ENCODE data around the gene ROBO1.

DNA sequence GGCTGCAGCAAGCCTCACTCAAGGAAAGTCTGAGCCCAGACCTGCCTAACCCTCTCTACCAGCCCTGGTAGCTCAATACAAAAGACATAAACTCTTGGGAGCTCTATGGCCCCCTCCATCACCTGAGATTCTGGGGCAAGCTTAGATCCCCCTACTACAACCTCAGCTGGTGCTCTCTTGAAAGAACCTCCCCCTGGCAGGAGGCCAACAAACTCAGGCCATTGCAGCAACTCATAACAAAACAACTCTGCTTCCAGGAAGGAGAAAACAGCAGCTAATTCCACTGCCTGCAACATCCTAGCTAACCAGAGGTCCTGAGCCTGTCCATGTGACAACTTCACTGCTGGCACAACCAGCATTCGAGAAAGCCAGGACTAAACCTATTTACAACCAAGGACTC, 169.2 kb downstream of the ROBO1 start:
- TF ChIP-seq, protein P1, sequence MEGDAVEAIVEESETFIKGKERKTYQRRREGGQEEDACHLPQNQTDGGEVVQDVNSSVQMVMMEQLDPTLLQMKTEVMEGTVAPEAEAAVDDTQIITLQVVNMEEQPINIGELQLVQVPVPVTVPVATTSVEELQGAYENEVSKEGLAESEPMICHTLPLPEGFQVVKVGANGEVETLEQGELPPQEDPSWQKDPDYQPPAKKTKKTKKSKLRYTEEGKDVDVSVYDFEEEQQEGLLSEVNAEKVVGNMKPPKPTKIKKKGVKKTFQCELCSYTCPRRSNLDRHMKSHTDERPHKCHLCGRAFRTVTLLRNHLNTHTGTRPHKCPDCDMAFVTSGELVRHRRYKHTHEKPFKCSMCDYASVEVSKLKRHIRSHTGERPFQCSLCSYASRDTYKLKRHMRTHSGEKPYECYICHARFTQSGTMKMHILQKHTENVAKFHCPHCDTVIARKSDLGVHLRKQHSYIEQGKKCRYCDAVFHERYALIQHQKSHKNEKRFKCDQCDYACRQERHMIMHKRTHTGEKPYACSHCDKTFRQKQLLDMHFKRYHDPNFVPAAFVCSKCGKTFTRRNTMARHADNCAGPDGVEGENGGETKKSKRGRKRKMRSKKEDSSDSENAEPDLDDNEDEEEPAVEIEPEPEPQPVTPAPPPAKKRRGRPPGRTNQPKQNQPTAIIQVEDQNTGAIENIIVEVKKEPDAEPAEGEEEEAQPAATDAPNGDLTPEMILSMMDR (IDR thresholded peaks at IDR 0.05; ENCODE audit: low read length) = no peak
- no peak for TF ChIP-seq EZH2 (optimal IDR thresholded peaks at IDR 0.05; ENCODE audit: low read depth, low read length)

Measured in MM.1S (cell line).